Transverse colon (tissue), 1 donor: Measurements from ENCODE around the gene SP100.

Experiments used
- EP300 ChIP-seq: sonication (generic); formaldehyde crosslinking; IDR thresholded peaks from one replicate; pipeline ENCODE4 v1.6.1; 2017; ENCODE audit warnings: antibody characterized with exemption, low read depth
- POLR2A ChIP-seq: fragments of 450-650 bp; IDR thresholded peaks from one replicate; pipeline ENCODE4 v1.6.1; 2016; ENCODE audit warnings: antibody characterized with exemption, mild to moderate bottlenecking, moderate library complexity

DNA sequence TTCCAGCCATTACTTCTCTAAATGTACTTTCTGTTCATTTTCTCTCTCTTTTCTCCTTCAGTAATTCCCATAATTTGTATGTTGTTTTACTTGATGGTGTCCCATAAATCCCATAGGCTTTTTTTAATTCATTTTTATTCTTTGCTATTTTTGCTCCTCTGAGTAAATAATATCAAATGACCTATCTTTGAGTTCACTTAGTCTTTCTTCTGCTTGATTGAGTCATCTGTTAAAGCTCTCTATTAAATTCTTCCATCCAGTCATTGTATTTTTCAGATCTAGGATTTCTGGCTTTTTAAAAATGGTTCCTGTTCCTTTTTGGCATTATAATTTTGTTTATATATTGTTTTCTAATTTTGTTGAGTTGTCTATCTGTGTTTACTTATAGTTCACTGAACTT is 13.5 kb downstream of the SP100 start:
- no peak for TF ChIP-seq EP300
- no peak for TF ChIP-seq POLR2A
